Germinal center (tissue), 1 donor: ENCODE data around the gene NAV3.

Source experiments
- DNase-seq: peaks from one replicate; pipeline ENCODE4 v3.0.0; 2012; ENCODE audit warnings: mixed read lengths, low spot score

Gene NAV3

DNA sequence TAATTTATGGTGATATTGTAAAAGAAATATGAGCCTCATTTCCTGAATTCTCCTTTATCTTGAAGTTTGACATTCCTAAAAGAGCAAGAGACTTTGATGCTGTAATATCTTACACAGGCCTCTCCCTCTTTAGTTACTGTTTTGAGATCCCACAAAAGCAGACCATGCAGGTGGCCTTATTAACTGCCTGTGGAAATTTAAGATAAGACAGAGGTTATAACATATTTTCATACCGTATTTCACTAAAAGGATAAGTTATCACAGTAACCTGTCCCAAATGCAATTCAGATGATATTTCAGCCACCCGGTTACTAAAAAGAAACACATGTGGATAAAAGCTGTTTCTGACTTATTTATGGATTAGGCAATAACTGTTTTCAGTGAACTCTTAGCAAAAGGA lies 150.1 kb downstream of the NAV3 start:
- no peak for DNase-seq

- no peak for DNase-seq
Observed at GRCh38 chr12:77983859-77984258, 153.2 kb downstream of the NAV3 start.

- no peak for DNase-seq
Observed at GRCh38 chr12:77992760-77993159, 162.1 kb downstream of the NAV3 start.

DNA sequence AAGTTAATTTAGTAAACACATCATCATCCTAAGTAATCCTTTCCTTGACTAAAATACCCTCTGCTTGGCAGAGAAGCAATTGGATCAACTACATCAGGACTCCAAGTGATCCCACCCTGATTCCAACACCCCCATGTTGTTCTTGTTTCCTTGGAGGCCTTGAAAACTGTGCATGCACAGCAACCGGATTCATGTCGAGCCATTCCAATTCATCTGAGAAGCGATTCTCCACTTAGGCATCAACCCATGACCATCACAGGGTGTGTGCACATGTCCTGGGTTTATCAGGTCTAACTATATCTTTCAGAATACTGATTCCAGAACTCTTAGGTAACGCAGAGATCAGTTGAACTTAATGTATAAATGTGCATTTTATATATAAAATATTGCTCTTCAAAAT lies 163.0 kb downstream of the NAV3 start:
- DNase-seq, result no peak

- no peak for DNase-seq
Observed at GRCh38 chr12:77995436-77996167, 164.9 kb downstream of the NAV3 start.

DNA sequence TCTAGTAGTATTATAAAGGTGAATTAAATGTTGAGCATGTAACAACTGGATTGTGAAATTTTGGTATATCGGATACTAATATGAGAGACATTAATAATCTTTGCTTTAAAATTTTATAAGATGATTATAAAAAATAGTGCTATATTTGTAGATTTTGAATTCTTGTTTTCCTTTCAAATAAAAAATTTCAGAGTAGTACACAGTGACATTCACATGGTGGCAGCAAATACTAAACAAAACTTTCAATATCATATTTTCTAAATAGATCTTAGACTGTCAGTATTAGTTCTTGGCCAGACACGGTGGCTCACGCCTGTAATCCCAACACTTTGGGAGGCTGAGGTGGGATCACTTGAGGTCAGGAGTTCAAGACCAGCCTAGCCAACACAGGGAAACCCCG lies 166.0 kb downstream of the NAV3 start:
- no peak for DNase-seq

DNA sequence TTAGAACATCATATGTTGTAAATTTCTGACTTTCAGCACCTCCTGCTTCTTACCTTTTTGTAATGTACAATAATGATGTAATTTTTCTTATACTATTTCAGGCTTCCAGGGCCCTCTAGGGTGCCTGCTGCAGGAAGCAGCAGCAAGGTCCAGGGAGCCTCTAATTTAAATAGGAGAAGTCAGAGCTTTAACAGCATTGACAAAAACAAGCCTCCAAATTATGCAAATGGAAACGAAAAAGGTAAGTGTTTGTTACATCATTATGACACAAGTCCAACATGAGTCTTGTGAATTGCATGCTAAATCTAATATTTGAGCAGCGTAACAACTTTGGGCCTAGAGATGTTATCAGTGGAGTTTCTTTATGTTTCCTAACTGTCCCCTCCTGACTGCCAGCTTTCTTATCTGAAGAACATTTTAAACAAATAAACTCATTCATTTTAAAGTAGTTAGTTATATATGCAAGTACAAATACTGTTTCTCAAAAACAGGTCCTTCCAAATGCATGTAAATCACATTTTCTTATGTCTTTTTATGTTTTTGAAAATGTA lies 167.6 kb downstream of the NAV3 start:
- peak; percentile 23 for DNase-seq

- peak; percentile 49 for DNase-seq
Observed at GRCh38 chr12:77999074-77999715, 168.5 kb downstream of the NAV3 start.

GRCh38 chr12:78002878-78003277 lies 172.2 kb downstream of the NAV3 start:
- DNase-seq, result no peak

- no peak for DNase-seq
Observed at GRCh38 chr12:78004249-78005093, 173.8 kb downstream of the NAV3 start.

- DNase-seq, result no peak
Observed at GRCh38 chr12:78005094-78005492, 174.4 kb downstream of the NAV3 start.

DNA sequence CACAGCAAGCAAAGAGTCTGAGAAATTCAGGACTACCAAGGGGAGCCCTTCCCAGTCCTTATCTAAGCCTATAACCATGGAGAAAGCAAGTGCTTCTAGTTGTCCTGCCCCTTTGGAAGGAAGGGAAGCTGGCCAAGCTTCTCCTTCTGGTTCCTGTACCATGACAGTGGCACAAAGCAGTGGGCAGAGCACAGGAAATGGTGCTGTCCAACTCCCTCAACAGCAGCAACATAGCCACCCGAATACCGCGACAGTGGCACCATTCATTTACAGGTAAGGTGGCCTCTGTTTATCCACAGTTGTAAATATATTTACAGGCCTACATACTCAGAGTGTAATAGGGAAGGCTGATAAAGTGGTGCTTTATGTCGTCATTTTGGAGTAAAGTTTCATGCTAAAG lies 176.5 kb downstream of the NAV3 start:
- no peak for DNase-seq

DNA sequence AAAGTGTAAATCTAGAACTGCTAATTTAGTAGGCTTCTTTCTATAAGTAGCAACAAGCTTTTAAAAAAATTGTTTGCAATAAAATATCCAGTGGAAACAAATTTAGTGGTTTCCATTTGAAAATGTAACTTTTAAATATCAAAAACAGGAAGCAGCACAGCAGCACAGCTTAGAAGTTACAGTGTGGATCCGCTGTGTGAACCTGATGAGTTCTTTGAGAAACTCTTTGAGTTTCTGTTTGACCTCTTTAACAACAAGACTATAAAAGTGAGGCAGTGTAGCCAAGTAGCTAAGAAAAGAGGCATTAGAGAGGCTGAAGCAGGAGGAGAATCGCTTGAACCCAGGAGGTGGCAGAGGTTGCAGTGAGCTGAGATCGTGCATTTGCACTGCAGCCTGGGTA lies 178.3 kb downstream of the NAV3 start:
- no peak for DNase-seq

DNA sequence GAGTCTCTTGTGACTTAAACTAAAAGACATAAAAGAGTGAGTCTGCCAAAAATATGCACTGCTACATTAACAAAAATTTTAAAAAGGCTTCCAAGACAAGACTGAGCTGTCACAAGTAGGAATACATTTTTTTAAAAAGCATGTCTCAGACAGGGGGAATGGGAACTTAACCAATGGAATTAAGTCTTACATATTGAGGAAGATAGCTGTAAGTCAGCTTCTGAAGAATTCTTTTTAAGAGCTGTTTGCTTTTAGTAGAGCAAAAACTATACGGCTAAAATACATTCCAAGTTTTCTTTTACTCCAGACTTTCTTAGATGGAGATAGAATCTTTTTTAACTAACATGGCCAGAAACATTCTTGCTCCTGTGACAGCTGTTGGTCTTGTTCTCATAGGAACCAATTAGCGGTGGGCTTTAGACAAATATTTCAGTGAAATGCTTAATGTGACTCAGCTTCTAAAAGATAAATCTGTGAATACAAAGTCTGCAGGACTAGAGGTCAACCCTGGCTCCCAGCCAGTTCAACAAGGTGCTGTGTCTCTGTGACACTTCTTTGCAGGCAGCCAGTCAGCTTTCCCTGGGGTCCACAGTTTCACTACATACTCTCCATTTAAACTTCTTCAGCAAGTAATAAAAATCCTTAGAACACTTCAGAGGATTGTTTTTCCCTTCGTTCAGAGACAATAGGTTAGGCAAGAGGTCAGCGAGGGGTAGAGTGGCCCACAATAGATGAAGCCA lies 187.6 kb downstream of the NAV3 start:
- no peak for DNase-seq

- no peak for DNase-seq
Observed at GRCh38 chr12:78018939-78019338, 188.2 kb downstream of the NAV3 start.

- DNase-seq, result no peak
Observed at GRCh38 chr12:78028426-78028825, 197.7 kb downstream of the NAV3 start.

- DNase-seq, result no peak
Observed at GRCh38 chr12:78034025-78034424, 203.3 kb downstream of the NAV3 start.

DNA sequence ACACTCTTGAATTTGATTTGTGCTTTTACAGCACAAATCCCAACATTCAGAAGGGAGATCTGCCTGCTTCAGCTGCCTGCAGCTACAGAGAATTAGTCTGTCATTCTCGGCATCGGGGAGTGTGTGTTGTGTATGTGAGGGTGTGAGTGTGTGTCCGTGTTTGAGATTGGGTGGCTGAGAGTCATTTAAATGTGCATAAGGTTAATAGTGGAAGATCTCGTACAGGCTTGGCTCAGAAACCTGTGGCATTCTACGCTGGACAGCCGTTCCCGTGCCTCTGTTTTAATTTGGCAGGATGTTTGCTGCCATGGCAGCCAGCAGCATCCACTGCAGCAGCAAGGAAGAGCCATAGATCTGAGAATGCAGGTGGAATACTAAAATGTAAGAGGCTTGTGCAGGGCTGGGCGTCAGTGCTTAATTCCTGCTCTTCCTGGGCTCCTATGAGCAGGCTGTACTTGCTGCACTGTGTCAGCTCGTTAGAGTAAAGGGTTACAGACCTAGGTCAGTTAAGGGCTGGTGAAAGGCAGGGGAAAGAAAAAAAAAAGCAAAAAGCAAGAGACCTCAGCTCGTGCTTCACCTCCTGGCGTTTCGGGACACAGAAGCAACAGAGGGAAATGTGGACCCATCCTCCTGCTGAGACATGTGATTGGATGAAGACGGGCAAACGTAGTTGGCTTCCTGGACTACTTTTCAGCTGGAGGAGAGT lies 205.4 kb downstream of the NAV3 start:
- DNase-seq, result no peak

- DNase-seq, result no peak
Observed at GRCh38 chr12:78036874-78037273, 206.2 kb downstream of the NAV3 start.

DNA sequence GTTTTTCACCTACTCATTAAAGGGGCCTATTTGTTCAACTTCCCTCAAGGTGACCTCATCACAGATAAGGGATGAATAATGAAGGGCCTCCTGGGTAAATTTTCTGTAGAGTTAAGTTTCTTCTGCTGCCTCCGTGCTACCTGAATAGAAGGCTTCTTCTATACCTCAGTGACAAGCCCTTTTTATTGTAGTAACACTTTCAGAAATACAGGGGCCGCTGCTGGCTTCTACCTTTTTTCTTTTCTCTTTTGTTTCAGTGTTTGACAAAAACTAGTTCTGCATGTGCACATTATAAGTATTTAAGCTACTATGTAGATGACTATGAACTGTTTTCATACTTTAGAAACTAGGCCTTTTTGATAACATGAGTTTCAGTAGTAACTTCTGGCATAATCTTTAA lies 207.0 kb downstream of the NAV3 start:
- DNase-seq, result no peak

GRCh38 chr12:78038541-78038940 lies 207.8 kb downstream of the NAV3 start:
- no peak for DNase-seq
